ACC112 (cell line): Measurements from ENCODE around the gene BDKRB1.

Source experiments
- H2AFZ ChIP-seq: fragments of 200-600 bp; sonication (generic); one replicate; pipeline ENCODE4 v1.6.0; 2017; ENCODE audit warnings: antibody characterized with exemption, low read length; ENCODE audit not compliant: unreplicated experiment
- H3K27ac ChIP-seq: fragments of 200-600 bp; sonication (generic); 2 replicates; pipeline ENCODE4 v1.5.1; 2014; ENCODE audit warnings: low read depth, mild to moderate bottlenecking, antibody characterized with exemption, low read length, moderate library complexity
- H3K27me3 ChIP-seq: fragments of 200-600 bp; sonication (generic); 2 replicates; pipeline ENCODE4 v1.6.1; 2014; ENCODE audit warnings: mild to moderate bottlenecking, antibody characterized with exemption, low read length, moderate library complexity, mixed read lengths; ENCODE audit not compliant: insufficient read depth
- H3K36me3 ChIP-seq: fragments of 200-600 bp; sonication (generic); 2 replicates; pipeline ENCODE4 v1.6.1; 2016; ENCODE audit warnings: mild to moderate bottlenecking, antibody characterized with exemption, low read length, moderate library complexity, mixed read lengths; ENCODE audit not compliant: insufficient read depth
- H3K4me1 ChIP-seq: fragments of 200-600 bp; sonication (generic); one replicate; pipeline ENCODE4 v1.6.1; 2016; ENCODE audit warnings: low read length, mixed read lengths; ENCODE audit not compliant: insufficient read depth, unreplicated experiment, control insufficient read depth
- H3K4me3 ChIP-seq: fragments of 200-600 bp; sonication (generic); 2 replicates; pipeline ENCODE4 v1.5.1; 2014; ENCODE audit warnings: mild to moderate bottlenecking, low read depth, low read length
- H3K79me2 ChIP-seq: fragments of 200-600 bp; sonication (generic); one replicate; pipeline ENCODE4 v1.6.0; 2016; ENCODE audit warnings: low read length; ENCODE audit not compliant: control insufficient read depth, unreplicated experiment, insufficient read depth

BDKRB1 gene

GRCh38 chr14:96247031-96247430 lies 9.0 kb upstream of the BDKRB1 start:
- no peak overlapping the region for H2AFZ ChIP-seq
- H3K27ac ChIP-seq, result peak overlapping the region; percentile 56
- no peak overlapping the region for H3K4me3 ChIP-seq
- H3K36me3 ChIP-seq, result peaks cover 1% of the 10 kb centered on the region; the same call in 1 of the 2 replicates
- H3K79me2 ChIP-seq, result no peaks in the 10 kb centered on the region
- no peaks in the 10 kb centered on the region for H3K27me3 ChIP-seq
- peaks cover 41% of the 10 kb centered on the region for H3K4me1 ChIP-seq

DNA sequence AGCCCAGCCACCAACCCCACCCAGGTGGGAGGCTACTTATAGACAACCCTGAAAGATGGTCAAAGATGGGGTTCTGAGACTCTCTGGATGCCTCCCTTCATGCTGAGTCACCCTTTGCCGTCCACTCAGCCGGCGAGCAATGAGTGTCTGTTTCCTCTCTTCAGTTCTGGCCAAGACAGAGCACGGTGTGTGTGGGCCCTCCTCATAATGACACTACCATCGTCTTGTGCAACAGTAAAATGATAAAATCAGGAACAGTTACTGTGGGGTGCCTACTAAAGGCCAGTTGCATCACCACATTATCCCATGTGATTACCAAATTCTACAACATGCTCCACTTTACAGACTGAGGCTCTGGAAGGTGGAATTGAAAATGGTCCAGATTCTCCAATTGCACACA lies 7.0 kb upstream of the BDKRB1 start:
- peaks cover 60% of the 10 kb centered on the region for H3K4me1 ChIP-seq
- H3K27ac ChIP-seq, result peak overlapping the region; percentile 71
- no peak overlapping the region for H2AFZ ChIP-seq

GRCh38 chr14:96250485-96250884 lies 5.5 kb upstream of the BDKRB1 start:
- no peaks in the 10 kb centered on the region for H3K36me3 ChIP-seq
- no peak overlapping the region for H3K4me3 ChIP-seq
- no peak overlapping the region for H3K27ac ChIP-seq
- H3K4me1 ChIP-seq, result peaks cover 67% of the 10 kb centered on the region
- no peaks in the 10 kb centered on the region for H3K79me2 ChIP-seq
- no peaks in the 10 kb centered on the region for H3K27me3 ChIP-seq
- H2AFZ ChIP-seq, result no peak overlapping the region

More for the DNA sequence above, 7.0 kb upstream of the BDKRB1 start:
- H3K36me3 ChIP-seq, result no peaks in the 10 kb centered on the region
- no peaks in the 10 kb centered on the region for H3K79me2 ChIP-seq
- H3K27me3 ChIP-seq, result no peaks in the 10 kb centered on the region
- H3K4me3 ChIP-seq, result no peak overlapping the region

DNA sequence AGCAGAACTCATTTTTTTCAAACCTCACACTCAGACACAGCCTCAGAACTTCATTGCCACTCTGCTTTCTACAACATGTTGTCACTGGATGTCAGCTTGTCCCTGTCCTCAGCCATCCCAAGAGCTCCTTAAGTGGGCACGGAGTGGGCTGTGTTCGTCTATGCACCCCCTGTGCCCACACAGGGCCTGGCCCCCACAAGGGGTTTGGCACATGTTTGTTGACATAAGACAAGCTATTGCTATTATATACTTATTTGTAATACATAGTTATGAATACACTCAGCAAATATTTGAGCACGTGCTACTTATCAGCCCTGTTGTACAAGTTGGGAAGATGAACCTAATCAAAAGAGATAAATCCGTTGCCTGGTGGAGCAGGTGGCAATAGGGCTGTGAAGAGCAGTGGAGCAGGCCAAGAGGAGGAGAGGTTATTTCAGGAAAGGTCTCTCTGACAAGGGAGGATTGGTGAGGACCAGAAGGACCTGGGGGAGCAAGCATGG lies 4.3 kb upstream of the BDKRB1 start:
- no peaks in the 10 kb centered on the region for H3K36me3 ChIP-seq
- H3K4me1 ChIP-seq, result peaks cover 70% of the 10 kb centered on the region
- 0 out of 2 replicates have a peak overlapping the region, but pooled peaks have one; percentile 12 for H3K27ac ChIP-seq

GRCh38 chr14:96252323-96252998 lies 3.5 kb upstream of the BDKRB1 start:
- H3K79me2 ChIP-seq, result no peaks in the 10 kb centered on the region
- H3K27me3 ChIP-seq, result no peaks in the 10 kb centered on the region
- peak overlapping the region; percentile 45 for H2AFZ ChIP-seq
- H3K36me3 ChIP-seq, result no peaks in the 10 kb centered on the region
- H3K27ac ChIP-seq, result peak overlapping the region; percentile 46
- peaks cover 64% of the 10 kb centered on the region for H3K4me1 ChIP-seq
- H3K4me3 ChIP-seq, result no peak overlapping the region

More for the DNA sequence above, 4.3 kb upstream of the BDKRB1 start:
- no peaks in the 10 kb centered on the region for H3K79me2 ChIP-seq
- no peak overlapping the region for H3K4me3 ChIP-seq
- no peaks in the 10 kb centered on the region for H3K27me3 ChIP-seq
- H2AFZ ChIP-seq, result no peak overlapping the region

DNA sequence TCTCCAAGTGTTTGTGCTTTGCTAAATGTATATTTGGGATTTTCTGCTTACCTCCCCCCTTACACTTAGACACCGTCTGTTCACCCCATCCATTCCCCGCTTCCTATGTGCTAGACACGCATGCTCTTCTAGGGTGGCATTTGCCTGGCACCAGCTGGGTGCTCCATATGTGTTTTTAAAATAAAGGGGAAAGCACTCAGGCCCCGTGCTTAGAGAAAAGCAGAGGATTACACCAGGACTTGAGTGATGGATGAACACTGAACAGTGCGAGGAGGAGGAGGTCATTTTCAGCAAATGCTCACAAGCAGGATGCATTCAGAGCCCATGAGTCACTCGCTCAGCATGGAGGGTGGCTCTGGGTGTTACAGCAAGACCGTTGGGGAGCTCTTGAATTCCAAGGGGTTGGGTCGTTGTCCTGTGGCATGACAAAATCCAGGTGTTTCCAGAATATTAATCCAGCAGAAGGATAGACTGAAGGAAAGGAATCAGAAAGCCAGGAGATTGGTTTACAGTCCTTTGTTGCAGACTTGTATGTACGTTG lies 2.9 kb upstream of the BDKRB1 start:
- peak overlapping the region; percentile 45 for H2AFZ ChIP-seq
- H3K4me3 ChIP-seq, result no peak overlapping the region
- no peaks in the 10 kb centered on the region for H3K27me3 ChIP-seq
- peaks cover 63% of the 10 kb centered on the region for H3K4me1 ChIP-seq
- no peaks in the 10 kb centered on the region for H3K79me2 ChIP-seq
- no peaks in the 10 kb centered on the region for H3K36me3 ChIP-seq
- peak overlapping the region; percentile 46 for H3K27ac ChIP-seq

DNA sequence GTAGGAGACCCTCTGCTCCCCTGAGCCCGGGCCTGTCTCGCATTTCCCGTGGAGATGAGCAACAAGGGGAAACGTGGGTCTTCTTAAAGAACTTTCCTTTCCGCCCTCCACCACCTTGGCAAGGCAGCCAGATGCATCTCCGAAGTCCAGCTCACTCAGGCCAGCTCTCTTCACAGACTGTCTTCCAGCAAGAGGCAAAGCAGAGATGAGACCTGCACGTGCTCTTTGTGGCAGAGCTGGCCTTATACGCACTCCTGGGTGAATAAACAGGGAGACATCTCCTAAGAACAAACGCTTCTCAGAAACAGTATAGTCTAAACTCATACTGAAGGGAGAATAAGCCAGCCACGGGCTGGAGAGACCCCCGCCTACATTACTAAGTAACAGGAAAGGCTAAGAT lies 1.3 kb upstream of the BDKRB1 start:
- no peaks in the 10 kb centered on the region for H3K27me3 ChIP-seq
- no peaks in the 10 kb centered on the region for H3K79me2 ChIP-seq
- no peak overlapping the region; the same call in 1 of the 2 replicates for H3K27ac ChIP-seq
- H3K4me1 ChIP-seq, result peaks cover 48% of the 10 kb centered on the region
- H2AFZ ChIP-seq, result no peak overlapping the region
- no peaks in the 10 kb centered on the region for H3K36me3 ChIP-seq
- no peak overlapping the region for H3K4me3 ChIP-seq

DNA sequence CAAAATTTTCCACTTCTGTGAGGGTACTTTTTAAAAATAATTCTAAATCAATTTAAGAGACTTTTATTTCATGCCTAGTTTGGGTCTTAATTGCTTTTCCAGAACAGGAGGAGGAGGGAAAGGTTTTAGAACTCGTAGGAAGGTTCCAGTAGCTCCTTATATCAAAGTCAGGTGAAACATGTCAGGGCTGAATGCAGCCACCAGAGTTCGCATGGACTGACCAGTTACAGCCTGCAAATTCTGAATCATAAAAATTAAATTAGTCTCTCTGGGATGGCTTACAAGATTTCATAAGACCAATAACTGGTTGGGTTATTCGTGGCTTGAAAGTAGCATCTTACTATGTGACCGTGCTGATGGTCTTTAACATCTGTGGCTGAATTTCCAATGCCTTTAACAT lies 397 bp downstream of the BDKRB1 start:
- no peaks in the 10 kb centered on the region for H3K36me3 ChIP-seq
- no peaks in the 10 kb centered on the region for H3K79me2 ChIP-seq
- peak overlapping the region; percentile 62 for H2AFZ ChIP-seq
- peak overlapping the region; percentile 85 for H3K27ac ChIP-seq
- no peaks in the 10 kb centered on the region for H3K27me3 ChIP-seq
- peak overlapping the region; percentile 60 for H3K4me3 ChIP-seq
- H3K4me1 ChIP-seq, result peaks cover 52% of the 10 kb centered on the region

- peak overlapping the region; percentile 85; the same call in 1 of the 2 replicates for H3K27ac ChIP-seq
- H3K4me1 ChIP-seq, result peaks cover 45% of the 10 kb centered on the region
- no peak overlapping the region for H2AFZ ChIP-seq
- peak overlapping the region; percentile 60 for H3K4me3 ChIP-seq
- H3K36me3 ChIP-seq, result no peaks in the 10 kb centered on the region
- no peaks in the 10 kb centered on the region for H3K27me3 ChIP-seq
- no peaks in the 10 kb centered on the region for H3K79me2 ChIP-seq
Measured at GRCh38 chr14:96257056-96257455, 1.0 kb downstream of the BDKRB1 start.

DNA sequence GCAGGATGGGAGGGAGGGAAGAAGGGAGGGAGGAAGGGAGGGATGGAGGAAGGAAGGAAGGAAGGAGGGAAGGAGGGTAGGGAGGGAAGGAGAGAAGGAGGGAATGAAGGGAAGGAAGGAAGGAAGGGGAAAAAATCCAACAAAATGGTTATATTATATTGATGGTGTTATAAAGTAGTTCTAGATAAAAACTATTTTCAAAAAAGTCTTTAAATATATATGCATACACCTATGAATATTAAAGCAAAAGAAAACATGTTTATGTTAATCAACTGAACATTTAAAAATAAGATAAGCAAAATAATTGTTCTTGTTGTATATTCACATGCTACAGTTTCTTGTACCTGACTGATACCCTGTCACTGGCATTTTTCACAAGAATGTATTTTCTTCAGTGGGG lies 1.9 kb downstream of the BDKRB1 start:
- Histone ChIP-seq H3K79me2 (no peaks in the 10 kb centered on the region), H3K27me3 (no peaks in the 10 kb centered on the region), H3K4me3 (peak overlapping the region; percentile 60; the same call in 1 of the 2 replicates), H3K36me3 (no peaks in the 10 kb centered on the region), H3K4me1 (peaks cover 37% of the 10 kb centered on the region), H2AFZ (no peak overlapping the region), H3K27ac (no peak overlapping the region)

GRCh38 chr14:96260341-96260821 lies 4.4 kb downstream of the BDKRB1 start:
- no peaks in the 10 kb centered on the region for H3K36me3 ChIP-seq
- H3K79me2 ChIP-seq, result no peaks in the 10 kb centered on the region
- H3K4me1 ChIP-seq, result peaks cover 20% of the 10 kb centered on the region
- H3K27ac ChIP-seq, result no peak overlapping the region
- H3K4me3 ChIP-seq, result no peak overlapping the region
- H2AFZ ChIP-seq, result no peak overlapping the region
- no peaks in the 10 kb centered on the region for H3K27me3 ChIP-seq
